Neural cell (in vitro differentiated cells): ENCODE data around the gene LINC00237. TPM values are rescaled to one million over a fixed set of nuclear protein-coding genes. Genes with fewer than 3 reads are reported as not detected.

Source experiments
- H2AFZ ChIP-seq: fragments of 200-600, 300-800 bp; sonication (generic), shearing (Covaris generic); 2 replicates; pipeline ENCODE4 v1.6.0; 2014; ENCODE audit warnings: low read depth, mild to moderate bottlenecking, antibody characterized with exemption, low read length, moderate library complexity
- H3F3A ChIP-seq: fragments of 200-600 bp; shearing (Covaris generic); 2 replicates; pipeline ENCODE4 v1.6.1; 2016; ENCODE audit warnings: mild to moderate bottlenecking, moderate library complexity, mixed read lengths, antibody characterized with exemption, low read length; ENCODE audit not compliant: insufficient read depth, poor library complexity, severe bottlenecking
- H3K27ac ChIP-seq: fragments of 200-600, 300-800 bp; sonication (generic), shearing (Covaris generic); 2 replicates; pipeline ENCODE4 v1.5.1; 2014; ENCODE audit warnings: mild to moderate bottlenecking, low read length, moderate library complexity
- H3K27me3 ChIP-seq: fragments of 300-800, 200-600 bp; sonication (generic), shearing (Covaris generic); 2 replicates; pipeline ENCODE4 v1.6.0; 2014; ENCODE audit warnings: mild to moderate bottlenecking, low read depth, low read length, moderate library complexity; ENCODE audit not compliant: insufficient read depth
- H3K36me3 ChIP-seq: fragments of 300-800, 200-600 bp; sonication (generic), shearing (Covaris generic); 2 replicates; pipeline ENCODE4 v1.5.1; 2014; ENCODE audit warnings: mild to moderate bottlenecking, antibody characterized with exemption, low read length, moderate library complexity; ENCODE audit not compliant: insufficient read depth
- H3K4me2 ChIP-seq: fragments of 300-800, 200-600 bp; sonication (generic), shearing (Covaris generic); 2 replicates; pipeline ENCODE4 v1.6.0; 2014; ENCODE audit warnings: mild to moderate bottlenecking, low read length
- H3K4me3 ChIP-seq: fragments of 300-800, 200-600 bp; sonication (generic), shearing (Covaris generic); 2 replicates; pipeline ENCODE4 v1.5.1; 2014; ENCODE audit warnings: mild to moderate bottlenecking, low read length, moderate library complexity
- H3K79me2 ChIP-seq: fragments of 200-600 bp; shearing (Covaris generic); replicated peaks from 2 replicates; pipeline ENCODE4 v1.6.0; 2014; ENCODE audit warnings: mild to moderate bottlenecking, low read length, moderate library complexity; ENCODE audit not compliant: insufficient read depth
- H3K9ac ChIP-seq: fragments of 300-800, 200-600 bp; sonication (generic), shearing (Covaris generic); 2 replicates; pipeline ENCODE4 v1.6.1; 2016; ENCODE audit warnings: mild to moderate bottlenecking, low read length, mixed read lengths
- H3K9me2 ChIP-seq: fragments of 200-600 bp; shearing (Covaris generic); 2 replicates; pipeline ENCODE4 v1.6.1; 2016; ENCODE audit warnings: mild to moderate bottlenecking, low read length, mixed read lengths; ENCODE audit not compliant: insufficient read depth
- H3K9me3 ChIP-seq: fragments of 200-600, 300-800 bp; sonication (generic), shearing (Covaris generic); 2 replicates; pipeline ENCODE4 v1.6.1; 2016; ENCODE audit warnings: mild to moderate bottlenecking, mixed run types, low read length, moderate library complexity, mixed read lengths
- H4K20me1 ChIP-seq: fragments of 200-600 bp; shearing (Covaris generic); 2 replicates; pipeline ENCODE4 v1.6.1; 2016; ENCODE audit warnings: mild to moderate bottlenecking, mixed run types; ENCODE audit not compliant: insufficient read depth
- CTCF ChIP-seq: fragments of 450-650 bp; IDR thresholded peaks from 2 replicates; pipeline ENCODE4 v1.5.1; 2014; ENCODE audit warnings: antibody characterized with exemption, mild to moderate bottlenecking, moderate library complexity; ENCODE audit not compliant: poor library complexity, severe bottlenecking
- EP300 ChIP-seq: fragments of 450-650 bp; conservative IDR thresholded peaks from 2 replicates; pipeline ENCODE4 v1.6.1; 2014; ENCODE audit warnings: antibody characterized with exemption, mild to moderate bottlenecking, moderate library complexity; ENCODE audit not compliant: poor library complexity, severe bottlenecking
- EZH2 ChIP-seq: fragments of 200-600, 300-800 bp; shearing (Covaris generic), sonication (generic); IDR thresholded peaks from 2 replicates; pipeline ENCODE4 v1.6.1; 2014; ENCODE audit warnings: antibody characterized with exemption, low read length, borderline replicate concordance, mild to moderate bottlenecking; ENCODE audit not compliant: insufficient read depth, poor library complexity, severe bottlenecking
- MXI1 ChIP-seq: fragments of 450-650 bp; conservative IDR thresholded peaks from 2 replicates; pipeline ENCODE4 v1.6.1; 2014; ENCODE audit warnings: antibody characterized with exemption, mild to moderate bottlenecking; ENCODE audit not compliant: poor library complexity, severe bottlenecking
- POLR2AphosphoS5 ChIP-seq: IDR thresholded peaks from 2 replicates; pipeline ENCODE4 v1.6.1; 2012
- RAD21 ChIP-seq: fragments of 450-650 bp; conservative IDR thresholded peaks from 2 replicates; pipeline ENCODE4 v1.6.1; 2014; ENCODE audit warnings: antibody characterized with exemption, mild to moderate bottlenecking, moderate library complexity
- SMC3 ChIP-seq: fragments of 450-650 bp; conservative IDR thresholded peaks from 2 replicates; pipeline ENCODE4 v1.6.1; 2014; ENCODE audit warnings: antibody characterized with exemption, mild to moderate bottlenecking, moderate library complexity; ENCODE audit not compliant: poor library complexity
- TAF1 ChIP-seq: IDR thresholded peaks from 2 replicates; pipeline ENCODE4 v1.6.1; 2012; ENCODE audit warnings: low read depth
- polyA plus RNA-seq: library from polyadenylated mRNA; depleted of rRNA; stranded (reverse); fragments of >200 nt; gene quantifications from 2 replicates; pipeline ENCODE4 v1.2.3, GENCODE V29; 2014
- TF ChIP-seq, protein P1 (sequence below): IDR thresholded peaks from 2 replicates; pipeline ENCODE4 v1.6.1; 2012; ENCODE audit warnings: borderline replicate concordance

The LINC00237 gene
- polyA plus RNA-seq, 1 donor from 2014 or later, result not detected

DNA sequence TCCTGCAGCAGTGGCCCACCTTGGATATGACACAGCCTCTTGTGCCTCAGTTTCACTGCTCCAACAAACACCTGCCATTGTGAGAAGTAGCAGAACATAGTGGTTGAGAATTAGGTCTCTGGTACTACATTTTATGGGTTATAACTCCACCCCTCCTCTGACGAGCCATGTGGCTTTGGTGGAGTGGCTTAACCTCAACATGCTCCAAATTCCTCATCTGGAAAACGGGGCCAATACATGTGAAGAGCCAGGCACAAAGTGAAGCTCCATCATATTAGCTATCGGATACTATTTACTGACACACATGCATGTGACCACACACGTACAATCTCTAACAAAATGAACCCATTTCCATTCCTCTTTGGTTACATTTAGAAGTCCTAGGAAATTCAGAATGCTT lies 11.4 kb upstream of the LINC00237 start:
- Histone ChIP-seq H3K27me3 (peaks cover 7% of the 10 kb centered on the region), H3K27ac (no peak overlapping the region), H3K4me2 (no peak overlapping the region), H2AFZ (no peak overlapping the region), H3K9ac (no peak overlapping the region), H3K9me3 (no peaks in the 10 kb centered on the region), H4K20me1 (no peaks in the 10 kb centered on the region), H3K9me2 (no peaks in the 10 kb centered on the region), H3K4me3 (no peak overlapping the region), H3K36me3 (no peaks in the 10 kb centered on the region), H3K79me2 (no peaks in the 10 kb centered on the region), H3F3A (no peaks in the 10 kb centered on the region)
- TF ChIP-seq MXI1 (no peak), SMC3 (no peak), CTCF (no peak), EZH2 (no peak), RAD21 (no peak)
- TF ChIP-seq, protein P1, sequence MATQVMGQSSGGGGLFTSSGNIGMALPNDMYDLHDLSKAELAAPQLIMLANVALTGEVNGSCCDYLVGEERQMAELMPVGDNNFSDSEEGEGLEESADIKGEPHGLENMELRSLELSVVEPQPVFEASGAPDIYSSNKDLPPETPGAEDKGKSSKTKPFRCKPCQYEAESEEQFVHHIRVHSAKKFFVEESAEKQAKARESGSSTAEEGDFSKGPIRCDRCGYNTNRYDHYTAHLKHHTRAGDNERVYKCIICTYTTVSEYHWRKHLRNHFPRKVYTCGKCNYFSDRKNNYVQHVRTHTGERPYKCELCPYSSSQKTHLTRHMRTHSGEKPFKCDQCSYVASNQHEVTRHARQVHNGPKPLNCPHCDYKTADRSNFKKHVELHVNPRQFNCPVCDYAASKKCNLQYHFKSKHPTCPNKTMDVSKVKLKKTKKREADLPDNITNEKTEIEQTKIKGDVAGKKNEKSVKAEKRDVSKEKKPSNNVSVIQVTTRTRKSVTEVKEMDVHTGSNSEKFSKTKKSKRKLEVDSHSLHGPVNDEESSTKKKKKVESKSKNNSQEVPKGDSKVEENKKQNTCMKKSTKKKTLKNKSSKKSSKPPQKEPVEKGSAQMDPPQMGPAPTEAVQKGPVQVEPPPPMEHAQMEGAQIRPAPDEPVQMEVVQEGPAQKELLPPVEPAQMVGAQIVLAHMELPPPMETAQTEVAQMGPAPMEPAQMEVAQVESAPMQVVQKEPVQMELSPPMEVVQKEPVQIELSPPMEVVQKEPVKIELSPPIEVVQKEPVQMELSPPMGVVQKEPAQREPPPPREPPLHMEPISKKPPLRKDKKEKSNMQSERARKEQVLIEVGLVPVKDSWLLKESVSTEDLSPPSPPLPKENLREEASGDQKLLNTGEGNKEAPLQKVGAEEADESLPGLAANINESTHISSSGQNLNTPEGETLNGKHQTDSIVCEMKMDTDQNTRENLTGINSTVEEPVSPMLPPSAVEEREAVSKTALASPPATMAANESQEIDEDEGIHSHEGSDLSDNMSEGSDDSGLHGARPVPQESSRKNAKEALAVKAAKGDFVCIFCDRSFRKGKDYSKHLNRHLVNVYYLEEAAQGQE, result no peak

- no peaks in the 10 kb centered on the region for H3F3A ChIP-seq
- H3K9me3 ChIP-seq, result no peaks in the 10 kb centered on the region
- H3K36me3 ChIP-seq, result no peaks in the 10 kb centered on the region
- H3K9ac ChIP-seq, result no peak overlapping the region
- H3K27me3 ChIP-seq, result peaks cover 36% of the 10 kb centered on the region
- no peaks in the 10 kb centered on the region for H4K20me1 ChIP-seq
- TF ChIP-seq POLR2AphosphoS5 (no peak), EZH2 (no peak), MXI1 (no peak), CTCF (no peak), RAD21 (no peak), EP300 (no peak), TAF1 (no peak), SMC3 (no peak)
- TF ChIP-seq, protein P1, result no peak
- no peak overlapping the region for H2AFZ ChIP-seq
- no peak overlapping the region for H3K4me2 ChIP-seq
- no peaks in the 10 kb centered on the region for H3K9me2 ChIP-seq
- H3K79me2 ChIP-seq, result no peaks in the 10 kb centered on the region
- H3K27ac ChIP-seq, result no peak overlapping the region
- H3K4me3 ChIP-seq, result no peak overlapping the region
These were observed 8.4 kb upstream of the LINC00237 start for GRCh38 chr20:21114584-21114983.
